GM21423 (cell line): ENCODE results near the gene TEX14.

Experiments
- ATAC-seq: cut with Tn5 transposase; IDR thresholded peaks from one replicate; pipeline ENCODE4 v1.9.1; 2021; ENCODE audit warnings: mild to moderate bottlenecking, moderate library complexity; ENCODE audit not compliant: unreplicated experiment

The TEX14 gene

GRCh38 chr17:58657962-58658803, 33.7 kb downstream of the TEX14 start:
- ATAC-seq: peak; percentile 11

GRCh38 chr17:58648236-58648635, 43.6 kb downstream of the TEX14 start:
- ATAC-seq: no peak

- no peak for ATAC-seq
These were observed 48.7 kb downstream of the TEX14 start for GRCh38 chr17:58643147-58643546.

GRCh38 chr17:58641887-58642311, 49.9 kb downstream of the TEX14 start:
- no peak for ATAC-seq

- no peak for ATAC-seq
These were observed 51.6 kb downstream of the TEX14 start for GRCh38 chr17:58640202-58640601.

- ATAC-seq: no peak
These were observed 52.2 kb downstream of the TEX14 start for GRCh38 chr17:58639681-58640080.

- ATAC-seq: no peak
These were observed 54.8 kb downstream of the TEX14 start for GRCh38 chr17:58637011-58637570.

- ATAC-seq: no peak
These were observed 59.2 kb downstream of the TEX14 start for GRCh38 chr17:58632324-58633314.

- peak; percentile 84 for ATAC-seq
These were observed 60.1 kb downstream of the TEX14 start for GRCh38 chr17:58631523-58632323.

- no peak for ATAC-seq
These were observed 60.8 kb downstream of the TEX14 start for GRCh38 chr17:58630883-58631522.

- no peak for ATAC-seq
These were observed 64.9 kb downstream of the TEX14 start for GRCh38 chr17:58626905-58627304.

- ATAC-seq: no peak
These were observed 67.1 kb downstream of the TEX14 start for GRCh38 chr17:58624751-58625150.

- ATAC-seq: peak; percentile 76
These were observed 70.7 kb downstream of the TEX14 start for GRCh38 chr17:58621174-58621573.

GRCh38 chr17:58618336-58618735, 73.5 kb downstream of the TEX14 start:
- no peak for ATAC-seq

GRCh38 chr17:58617563-58617962, 74.3 kb downstream of the TEX14 start:
- no peak for ATAC-seq

- ATAC-seq: peak; percentile 52
These were observed 75.8 kb downstream of the TEX14 start for GRCh38 chr17:58615768-58616659.

GRCh38 chr17:58614859-58615459, 76.9 kb downstream of the TEX14 start:
- no peak for ATAC-seq

GRCh38 chr17:58611331-58611730, 80.5 kb downstream of the TEX14 start:
- ATAC-seq: no peak

- no peak for ATAC-seq
These were observed 84.9 kb downstream of the TEX14 start for GRCh38 chr17:58606934-58607333.
